ENCODE results near the gene L1CAM. TPM values are rescaled to one million over a fixed set of nuclear protein-coding genes. Genes with fewer than 3 reads are reported as not detected.

Gene L1CAM
- total and polyA plus RNA-seq, 2 of the 8 experiments (the other 6 are each of a cell fraction or from before 2014, with no cell fraction given): 11.0 to 43.0 TPM

GRCh38 chrX:153828308-153828707 is 57.7 kb downstream of the L1CAM start:
- Histone ChIP-seq H3K4me3 (ENCODE audit: extremely low read depth in 1 of 4, insufficient read depth in 2 of 4, low read depth in 3 of 4, low read length in 4 of 4) (peak overlapping the region; percentile 47 to 78 (median 54)), H3K9me3 (ENCODE audit: insufficient read depth in 2 of 2, low read depth in 1 of 2, low read length in 1 of 2) (no peaks in the 10 kb centered on the region), H2BK5ac (ENCODE audit: low read depth, low read length) (peak overlapping the region; percentile 87), H3K36me3 (ENCODE audit: control insufficient read depth in 2 of 4, insufficient read depth in 4 of 4, low read length in 3 of 4) (no peaks in the 10 kb centered on the region; a peak in 1 of 8 replicates), H4K8ac (ENCODE audit: extremely low read depth, insufficient read depth, low read length) (peak overlapping the region; percentile 48), H2BK15ac (ENCODE audit: low read length) (no peak overlapping the region), H2BK120ac (replicated peaks; ENCODE audit: low read depth, low read length) (no peak overlapping the region), H3K56ac (replicated peaks; ENCODE audit: insufficient read length, low read depth, low read length) (peak overlapping the region; percentile 28), H3K4me1 (replicated peaks in 1 of 4; ENCODE audit: control insufficient read depth in 3 of 4, insufficient read depth in 4 of 4, low read length in 3 of 4) (peaks cover 6 to 22% (median 15%) of the 10 kb centered on the region in 4 experiments; a peak in 6 of 7 replicates), H3K79me1 (ENCODE audit: low read depth, low read length) (no peaks in the 10 kb centered on the region; the same call in 1 of the 2 replicates), H4K20me1 (replicated peaks in 1 of 2; ENCODE audit: control insufficient read depth in 1 of 2, insufficient read depth in 2 of 2, low read length in 2 of 2) (peaks cover 0 to 2% of the 10 kb centered on the region in 2 experiments), H3K9ac (replicated peaks in 1 of 4; ENCODE audit: extremely low read depth in 1 of 4, low read depth in 3 of 4, low read length in 3 of 4) (peak overlapping the region in 2 of 4 experiments; percentile 32 to 41; a peak in 4 of 7 replicates), H2BK20ac (ENCODE audit: low read length) (no peak overlapping the region), H3K27ac (ENCODE audit: low read depth, low read length) (peak overlapping the region; percentile 29; the same call in 1 of the 2 replicates), H2BK12ac (ENCODE audit: low read depth, low read length) (no peak overlapping the region), H3K4ac (replicated peaks; ENCODE audit: insufficient read length, low read depth, low read length) (no peak overlapping the region), H4K91ac (replicated peaks; ENCODE audit: insufficient read length, low read length) (peak overlapping the region; percentile 44), H2AK5ac (ENCODE audit: low read depth, low read length) (peak overlapping the region; percentile 6; the same call in 1 of the 2 replicates), H3K27me3 (replicated peaks in 1 of 4; ENCODE audit: control insufficient read depth in 3 of 4, extremely low read depth in 1 of 4, insufficient read depth in 3 of 4, low read length in 3 of 4) (peaks cover 0 to 6% (median 2%) of the 10 kb centered on the region in 4 experiments; a peak in 3 of 7 replicates), H4K5ac (ENCODE audit: insufficient read length, low read depth, low read length) (peak overlapping the region; percentile 10), H3K18ac (ENCODE audit: extremely low read depth, low read length) (peak overlapping the region; percentile 90), H3K4me2 (ENCODE audit: insufficient read depth in 1 of 2, low read depth in 2 of 2, low read length in 2 of 2) (peak overlapping the region; percentile 61 to 72), H3K79me2 (ENCODE audit: control insufficient read depth in 1 of 2, insufficient read depth in 2 of 2, low read length in 2 of 2) (peaks cover 23 to 58% of the 10 kb centered on the region in 2 experiments; a peak in 3 of 4 replicates), H2AFZ (ENCODE audit: low read length) (no peak overlapping the region), H3K23ac (ENCODE audit: insufficient read length) (no peak overlapping the region), H3K23me2 (ENCODE audit: low read depth, low read length) (no peaks in the 10 kb centered on the region), H3K14ac (ENCODE audit: insufficient read length) (no peak overlapping the region)
- WGBS, 2 experiments (ENCODE audit: extremely low coverage in 1 of 2, insufficient coverage in 1 of 2, insufficient read length in 1 of 2, insufficient replicate concordance in 2 of 2, low coverage in 1 of 2, low lambda C conversion rate in 2 of 2, missing lambda C conversion rate in 1 of 2): 14% methylated on average over 4 of the region's 17 CpGs; no CpG with 5 or more reads in 1 of the 2 experiments
- peak; percentile 7 for FAIRE-seq
- ChIA-PET CTCF (ENCODE audit: partially characterized antibody) (interaction anchor here (0.9 to 1.8 kb wide), 4 partner anchors 10 to 97 kb away, joined by 4 to 6 read pairs (median 4); partner anchors contain the start of gene ARHGAP4), POLR2A (ENCODE audit: partially characterized antibody) (interaction anchor here (0.7 to 3.6 kb wide), 7 partner anchors 9 to 116 kb away, joined by 3 to 23 read pairs (median 3); partner anchors contain the start of gene RENBP)
- no peak for DNase-seq (ENCODE audit: low read depth in 1 of 2, low spot score in 2 of 2)
- TF ChIP-seq ASH2L (IDR thresholded peaks at IDR 0.05; ENCODE audit: low read length): peak; percentile 41
- TF ChIP-seq CBX5 (IDR thresholded peaks at IDR 0.05; ENCODE audit: low read depth, low read length): no peak
- TF ChIP-seq ATF3 (IDR thresholded peaks at IDR 0.05; ENCODE audit: insufficient read depth, low read depth, low read length): no peak
- no peak for TF ChIP-seq RXRA (IDR thresholded peaks at IDR 0.05; ENCODE audit: insufficient read depth, low read depth, low read length)
